HepG2 (cell line): ENCODE results near the gene NDUFS5.

Experiments
- GLI4 ChIP-seq: sonication (generic); formaldehyde crosslinking; IDR thresholded peaks from 2 replicates; pipeline ENCODE4 v1.5.1; 2020; ENCODE audit warnings: missing genetic modification reagents, mild to moderate bottlenecking, moderate library complexity, borderline replicate concordance
- GZF1 ChIP-seq: sonication (generic); formaldehyde crosslinking; IDR thresholded peaks from 2 replicates; pipeline ENCODE4 v1.5.1; 2020; ENCODE audit warnings: mild to moderate bottlenecking, missing genetic modification reagents
- JUND ChIP-seq: sonication (generic); formaldehyde crosslinking; IDR thresholded peaks from 2 replicates; pipeline ENCODE4 v1.8.0; 2022; ENCODE audit warnings: mild to moderate bottlenecking, missing genetic modification reagents
- TF ChIP-seq, protein P1 (sequence below): sonication (generic); formaldehyde crosslinking; conservative IDR thresholded peaks from 2 replicates; pipeline ENCODE4 v1.4.0; 2020; ENCODE audit warnings: missing genetic modification reagents

DNA sequence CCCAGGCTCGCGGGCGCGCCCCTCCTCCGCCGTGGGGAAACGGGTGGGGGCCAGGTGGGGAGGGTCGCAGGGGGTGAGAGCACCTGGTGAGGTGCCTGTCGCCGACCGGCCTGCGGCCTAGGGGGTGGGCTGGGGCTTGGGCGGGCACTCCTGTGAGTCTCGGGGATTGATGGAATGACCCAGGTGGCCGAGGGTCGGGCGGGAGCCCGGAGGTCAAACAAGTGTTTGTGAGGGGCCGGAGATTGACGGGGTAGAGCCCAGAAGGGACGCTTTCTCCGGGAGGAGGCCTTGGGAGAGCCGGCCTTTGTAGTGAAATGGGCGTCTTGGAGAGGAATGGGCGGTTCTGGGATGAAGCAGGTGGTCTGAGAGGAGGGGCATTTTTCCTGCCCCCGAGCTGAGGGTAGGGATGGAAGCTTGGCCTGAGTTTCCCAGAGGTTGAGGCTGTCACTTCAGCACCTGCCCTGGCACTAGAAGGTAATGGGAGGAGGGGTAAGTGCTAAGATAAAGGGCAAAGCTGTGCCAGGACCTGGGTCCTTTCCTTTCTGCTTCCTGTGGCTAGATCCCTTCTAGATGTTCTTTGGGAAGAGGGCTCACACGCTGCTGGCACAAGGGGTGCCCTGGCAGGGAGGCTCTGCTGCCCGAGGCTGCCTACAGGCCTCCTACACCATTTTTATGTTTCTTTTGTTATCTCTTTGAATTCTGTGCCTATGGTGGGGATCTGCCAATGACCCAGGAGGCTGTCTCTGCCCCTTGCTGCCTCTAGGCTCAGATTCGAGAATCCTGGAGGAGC lies 56.1 kb downstream of the NDUFS5 start:
- TF ChIP-seq, protein P1, sequence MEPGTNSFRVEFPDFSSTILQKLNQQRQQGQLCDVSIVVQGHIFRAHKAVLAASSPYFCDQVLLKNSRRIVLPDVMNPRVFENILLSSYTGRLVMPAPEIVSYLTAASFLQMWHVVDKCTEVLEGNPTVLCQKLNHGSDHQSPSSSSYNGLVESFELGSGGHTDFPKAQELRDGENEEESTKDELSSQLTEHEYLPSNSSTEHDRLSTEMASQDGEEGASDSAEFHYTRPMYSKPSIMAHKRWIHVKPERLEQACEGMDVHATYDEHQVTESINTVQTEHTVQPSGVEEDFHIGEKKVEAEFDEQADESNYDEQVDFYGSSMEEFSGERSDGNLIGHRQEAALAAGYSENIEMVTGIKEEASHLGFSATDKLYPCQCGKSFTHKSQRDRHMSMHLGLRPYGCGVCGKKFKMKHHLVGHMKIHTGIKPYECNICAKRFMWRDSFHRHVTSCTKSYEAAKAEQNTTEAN (CRISPR knock-in tag): no peak
- TF ChIP-seq JUND (CRISPR knock-in tag) (no peak), GZF1 (CRISPR knock-in tag) (no peak), GLI4 (no peak)
